Eye (tissue), 1 donor: ENCODE data around the gene GYG2.

Experiments used
- DNase-seq: peaks from one replicate; pipeline ENCODE4 v3.0.0-alpha.2; 2015

The GYG2 gene

GRCh38 chrX:2819345-2820135 is 9.2 kb upstream of the GYG2 start:
- no peak for DNase-seq

GRCh38 chrX:2820136-2820771 is 8.5 kb upstream of the GYG2 start:
- DNase-seq = no peak

GRCh38 chrX:2823795-2824386 is 4.8 kb upstream of the GYG2 start:
- no peak for DNase-seq

- no peak for DNase-seq
Measured at GRCh38 chrX:2824886-2825285, 3.8 kb upstream of the GYG2 start.

- DNase-seq = peak; percentile 54
Measured at GRCh38 chrX:2828959-2829411, 255 bp downstream of the GYG2 start.

GRCh38 chrX:2829469-2830246 is 928 bp downstream of the GYG2 start:
- no peak for DNase-seq

GRCh38 chrX:2831471-2832228 is 2.9 kb downstream of the GYG2 start:
- DNase-seq = no peak

- DNase-seq = no peak
Measured at GRCh38 chrX:2837961-2838360, 9.2 kb downstream of the GYG2 start.

- no peak for DNase-seq
Measured at GRCh38 chrX:2840961-2841360, 12.2 kb downstream of the GYG2 start.

GRCh38 chrX:2841537-2841936 is 12.8 kb downstream of the GYG2 start:
- DNase-seq = no peak

GRCh38 chrX:2846992-2847391 is 18.3 kb downstream of the GYG2 start:
- DNase-seq = no peak

- DNase-seq = peak; percentile 54
Measured at GRCh38 chrX:2848871-2849301, 20.2 kb downstream of the GYG2 start.

GRCh38 chrX:2854918-2855317 is 26.2 kb downstream of the GYG2 start:
- no peak for DNase-seq

GRCh38 chrX:2855761-2856160 is 27.0 kb downstream of the GYG2 start:
- no peak for DNase-seq

GRCh38 chrX:2857566-2857965 is 28.8 kb downstream of the GYG2 start:
- DNase-seq = no peak

- DNase-seq = no peak
Measured at GRCh38 chrX:2859197-2859797, 30.6 kb downstream of the GYG2 start.

GRCh38 chrX:2862404-2862803 is 33.7 kb downstream of the GYG2 start:
- no peak for DNase-seq

GRCh38 chrX:2863646-2864045 is 34.9 kb downstream of the GYG2 start:
- DNase-seq = no peak

GRCh38 chrX:2867206-2867605 is 38.5 kb downstream of the GYG2 start:
- DNase-seq = no peak

GRCh38 chrX:2870650-2871049 is 41.9 kb downstream of the GYG2 start:
- no peak for DNase-seq

GRCh38 chrX:2871831-2872230 is 43.1 kb downstream of the GYG2 start:
- DNase-seq = no peak

GRCh38 chrX:2872671-2873277 is 44.0 kb downstream of the GYG2 start:
- DNase-seq = no peak
